HG03108 (cell line): ENCODE data around the gene SEPSECS.

Source experiments
- ATAC-seq: cut with Tn5 transposase; IDR thresholded peaks from one replicate; pipeline ENCODE4 v1.9.1; 2021; ENCODE audit warnings: moderate library complexity; ENCODE audit not compliant: unreplicated experiment

Gene SEPSECS

GRCh38 chr4:25159837-25160713, at the start of gene SEPSECS:
Gene SEPSECS, minus strand, starts transcription at chr4:25160449. Its CDS starts 80 bp downstream, at chr4:25160369.
- ATAC-seq = peak; percentile 70

DNA sequence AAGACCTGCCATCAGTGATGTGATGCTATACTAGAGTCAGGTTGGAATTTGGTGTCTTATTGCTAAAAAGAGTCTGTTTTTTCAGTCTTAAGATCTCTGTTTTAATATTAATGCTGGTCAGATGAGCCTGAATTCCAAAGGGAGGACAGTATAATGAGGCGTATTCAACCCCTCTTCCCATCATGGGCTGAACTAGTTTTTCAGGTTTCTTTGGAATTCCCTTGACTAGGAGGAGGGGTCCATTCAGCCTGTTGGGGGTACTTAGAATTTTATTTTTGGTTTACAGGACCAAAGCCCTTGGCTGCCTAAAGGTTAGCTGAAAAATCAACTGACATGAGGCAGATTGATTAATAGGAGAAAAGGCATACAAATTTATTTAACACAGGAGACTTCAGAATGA, 49.5 kb upstream of the SEPSECS start:
- ATAC-seq = no peak

- ATAC-seq = no peak
These were observed 47.7 kb upstream of the SEPSECS start for GRCh38 chr4:25207997-25208396.

DNA sequence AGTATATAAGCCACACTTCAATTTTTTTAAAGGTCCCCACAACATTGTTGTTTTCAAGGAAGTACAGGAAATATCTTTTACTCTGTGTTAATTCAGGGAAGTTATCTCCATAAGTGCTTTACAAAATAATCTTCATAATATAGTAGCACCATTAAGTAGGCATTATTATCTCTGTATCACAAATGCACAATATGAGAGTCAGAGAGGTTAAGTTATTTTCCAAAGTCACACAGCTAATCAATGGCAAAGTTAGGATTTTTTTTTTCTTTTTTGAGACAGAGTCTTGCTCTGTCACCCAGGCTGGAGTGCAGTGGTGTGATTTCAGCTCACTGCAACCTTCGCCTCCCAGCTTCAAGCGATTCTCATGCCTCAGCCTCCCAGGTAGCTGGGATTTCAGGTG, 38.5 kb upstream of the SEPSECS start:
- ATAC-seq = no peak

- ATAC-seq = no peak
These were observed 30.2 kb upstream of the SEPSECS start for GRCh38 chr4:25190407-25190806.

- ATAC-seq = no peak
These were observed 23.8 kb upstream of the SEPSECS start for GRCh38 chr4:25184056-25184455.

GRCh38 chr4:25182937-25183336, 22.7 kb upstream of the SEPSECS start:
- no peak for ATAC-seq

GRCh38 chr4:25180524-25181131, 20.4 kb upstream of the SEPSECS start:
- ATAC-seq = no peak

GRCh38 chr4:25178838-25179261, 18.6 kb upstream of the SEPSECS start:
- ATAC-seq = no peak

GRCh38 chr4:25177147-25177546, 16.9 kb upstream of the SEPSECS start:
- ATAC-seq = no peak

DNA sequence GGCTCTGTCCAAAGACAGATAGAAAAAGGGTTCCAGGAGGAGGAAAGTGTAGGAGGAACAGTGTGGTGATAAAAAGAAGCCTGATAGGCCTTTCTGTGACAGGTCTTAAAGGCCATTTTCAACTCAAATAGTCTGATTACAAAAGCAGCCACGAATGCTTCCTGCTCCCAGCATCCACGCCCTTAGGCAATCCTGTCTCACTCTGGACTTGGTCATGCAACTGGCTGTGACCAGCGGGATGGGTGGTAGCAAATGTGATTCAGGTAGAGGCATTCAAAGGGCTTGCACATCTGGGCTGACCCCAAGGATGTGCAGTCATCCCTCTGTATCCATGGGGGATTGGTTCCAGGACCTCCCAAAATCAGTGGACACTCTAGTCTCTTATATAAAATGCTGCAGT, 14.4 kb upstream of the SEPSECS start:
- no peak for ATAC-seq

DNA sequence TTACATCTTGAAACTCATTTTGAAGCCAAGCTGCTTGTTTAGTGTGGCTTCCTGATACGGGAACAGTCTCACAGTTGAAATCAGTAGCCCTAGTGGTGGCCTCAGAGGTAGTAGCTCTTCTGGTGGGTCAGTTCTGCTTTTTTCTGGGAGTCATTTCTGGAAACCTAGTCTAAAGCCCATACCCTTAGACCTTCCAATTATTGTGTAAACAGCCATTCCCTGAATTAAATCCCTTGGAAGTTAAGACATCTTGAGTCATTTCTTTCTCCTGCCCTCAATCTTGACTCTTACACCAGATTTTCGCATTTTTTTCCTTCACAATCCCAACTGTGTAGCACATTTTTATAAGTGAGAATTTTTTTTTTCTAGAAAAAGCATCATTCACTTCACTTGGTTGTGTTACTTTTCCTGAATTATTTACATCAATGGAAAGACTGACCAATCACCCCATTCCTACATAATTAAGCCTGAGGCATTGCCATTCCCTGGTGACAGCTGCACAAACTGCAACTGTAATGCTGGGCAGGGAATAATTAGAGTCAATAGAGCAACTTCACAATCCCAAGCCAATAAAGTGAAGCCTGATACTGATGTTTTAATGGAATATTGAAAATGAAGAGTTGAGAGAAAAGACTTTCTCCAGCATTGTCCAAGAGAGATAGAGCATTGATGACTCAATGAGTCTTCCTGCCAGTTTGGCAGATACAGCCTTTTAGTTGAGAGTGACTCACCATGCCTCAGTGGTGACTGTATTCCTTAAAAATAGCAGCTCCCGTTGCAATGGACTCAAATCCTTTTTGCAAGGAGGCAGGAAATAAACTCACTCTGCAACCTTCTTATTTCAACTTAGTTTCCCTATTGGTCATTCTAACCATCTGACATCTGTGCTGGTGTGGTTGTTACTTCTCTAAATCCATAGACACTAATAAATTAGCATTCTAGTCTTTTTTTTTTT, 13.0 kb upstream of the SEPSECS start:
- ATAC-seq = no peak

- ATAC-seq = no peak
These were observed 11.1 kb upstream of the SEPSECS start for GRCh38 chr4:25171201-25171865.

GRCh38 chr4:25169446-25169845, 9.2 kb upstream of the SEPSECS start:
- ATAC-seq = no peak

DNA sequence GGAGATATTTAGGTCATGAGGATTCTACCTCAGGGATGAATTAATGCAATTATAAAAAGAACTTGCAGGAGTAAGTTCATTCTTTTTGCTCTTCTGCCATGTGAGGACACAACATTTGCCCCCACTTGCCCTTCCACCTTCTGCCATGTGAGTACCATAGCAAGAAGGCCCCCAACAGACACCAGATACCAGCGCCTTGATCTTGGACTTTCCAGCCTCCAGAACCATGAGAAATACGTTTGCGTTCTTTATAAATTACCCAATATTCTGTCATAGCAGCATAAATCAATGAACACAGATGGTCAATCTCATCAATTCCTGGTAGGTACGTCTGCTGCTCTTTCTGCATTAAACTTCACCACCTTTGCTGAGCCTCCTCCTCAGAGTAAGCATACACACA, 5.7 kb upstream of the SEPSECS start:
- ATAC-seq = no peak

DNA sequence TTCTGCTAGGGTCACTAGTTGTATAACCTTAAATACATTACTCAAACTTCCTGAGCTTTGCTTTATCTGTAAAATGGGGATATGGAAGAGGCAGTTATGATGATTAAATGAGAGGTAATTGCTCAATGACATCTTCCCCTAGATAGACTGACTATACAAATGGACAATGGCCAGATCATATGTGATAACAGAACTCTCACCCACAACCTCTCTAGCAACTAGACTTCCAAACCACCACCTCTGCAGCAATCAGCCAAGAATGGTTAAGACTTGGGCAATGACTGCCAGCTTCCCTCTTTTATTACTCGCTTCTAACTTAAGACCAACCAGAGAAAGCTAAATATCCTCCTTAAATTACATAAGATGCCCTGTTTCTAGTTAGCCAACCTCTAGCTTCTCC, 2.9 kb upstream of the SEPSECS start:
- no peak for ATAC-seq

GRCh38 chr4:25162566-25162965, 2.3 kb upstream of the SEPSECS start:
- no peak for ATAC-seq

DNA sequence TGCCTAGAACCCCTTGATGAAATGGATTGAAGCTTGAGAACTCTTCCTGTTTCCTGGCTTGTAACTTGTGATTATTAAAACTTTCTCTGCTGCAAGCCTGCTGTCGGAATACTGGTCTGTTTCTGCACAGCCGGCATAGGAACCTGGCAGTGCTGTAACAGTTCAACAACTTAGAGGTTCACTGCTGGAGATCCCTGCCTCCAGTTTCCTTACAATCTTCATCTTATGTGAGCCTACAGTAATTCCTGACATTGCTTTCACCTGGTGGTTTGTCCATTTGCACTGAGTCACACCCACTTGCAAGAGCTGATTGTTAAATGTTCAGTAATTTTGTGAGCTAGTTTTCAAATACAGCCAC, 1.3 kb upstream of the SEPSECS start:
- ATAC-seq = no peak

DNA sequence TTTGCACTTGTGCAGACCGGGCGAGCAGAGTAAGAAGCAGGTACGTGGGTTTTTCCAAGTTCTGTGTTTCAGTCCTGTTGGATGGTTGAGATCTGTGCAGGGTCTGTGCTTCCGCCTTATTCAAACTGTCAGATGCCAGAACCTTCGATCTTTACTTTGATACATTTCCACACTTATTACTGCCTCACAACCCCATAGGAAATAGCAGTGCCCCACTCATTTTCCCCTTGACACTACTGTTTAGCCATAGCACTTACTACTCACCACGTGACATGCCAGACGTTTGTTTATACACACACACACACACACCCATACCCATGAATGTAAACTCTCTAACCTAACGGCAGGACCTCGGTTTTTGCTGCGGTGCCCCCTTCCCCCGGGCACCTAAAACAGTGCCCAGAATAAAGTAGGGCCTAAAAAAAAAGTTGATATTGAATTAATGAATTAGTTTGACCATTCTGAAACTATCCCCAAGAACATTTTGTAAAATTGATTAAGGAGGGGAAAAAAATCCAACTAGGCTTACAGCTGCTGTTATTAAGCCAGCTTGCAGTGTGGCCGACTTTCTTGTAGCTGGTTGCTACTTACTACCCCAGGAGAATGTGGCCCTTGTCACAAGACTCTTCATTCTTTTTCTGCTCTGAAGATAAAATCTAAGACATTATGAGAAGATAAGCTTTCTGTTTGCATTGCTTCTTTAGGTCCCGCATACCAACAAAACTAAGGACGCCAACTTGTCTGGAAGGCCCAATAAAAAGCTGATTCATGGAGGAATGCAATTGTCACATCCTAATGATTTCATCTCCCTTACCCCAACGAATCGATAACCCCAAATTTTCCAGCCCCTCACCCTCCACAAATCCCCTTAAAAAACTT, 704 bp upstream of the SEPSECS start:
- ATAC-seq = peak; percentile 20

GRCh38 chr4:25158817-25159216, 1.4 kb downstream of the SEPSECS start:
- no peak for ATAC-seq
